ENCODE results near the gene TET2. TPM values are rescaled to one million over a fixed set of nuclear protein-coding genes. Genes with fewer than 3 reads are reported as not detected.

Gene TET2
- total RNA-seq, 3 donors from 2014 or later (not counting 1 experiment from before 2014, with no cell fraction given): 80.0 to 91.6 (median 82.8) TPM

GRCh38 chr4:105107095-105107856 is 39.4 kb upstream of the TET2 start:
- ATAC-seq (no peak), DNase-seq (no peak)
- Histone ChIP-seq H3K27me3 (ENCODE audit: control insufficient read depth, insufficient read depth, low read length) (no peaks in the 10 kb centered on the region), H3K9me3 (ENCODE audit: control insufficient read depth, insufficient read depth, low read length) (no peaks in the 10 kb centered on the region), H3K4me3 (ENCODE audit: low read length) (no peak overlapping the region), H3K4me1 (ENCODE audit: control insufficient read depth, insufficient read depth, low read length) (no peaks in the 10 kb centered on the region), H3K36me3 (ENCODE audit: control insufficient read depth, insufficient read depth, low read length) (no peaks in the 10 kb centered on the region), H3K27ac (ENCODE audit: low read length) (no peak overlapping the region)
- TF ChIP-seq, protein P1, sequence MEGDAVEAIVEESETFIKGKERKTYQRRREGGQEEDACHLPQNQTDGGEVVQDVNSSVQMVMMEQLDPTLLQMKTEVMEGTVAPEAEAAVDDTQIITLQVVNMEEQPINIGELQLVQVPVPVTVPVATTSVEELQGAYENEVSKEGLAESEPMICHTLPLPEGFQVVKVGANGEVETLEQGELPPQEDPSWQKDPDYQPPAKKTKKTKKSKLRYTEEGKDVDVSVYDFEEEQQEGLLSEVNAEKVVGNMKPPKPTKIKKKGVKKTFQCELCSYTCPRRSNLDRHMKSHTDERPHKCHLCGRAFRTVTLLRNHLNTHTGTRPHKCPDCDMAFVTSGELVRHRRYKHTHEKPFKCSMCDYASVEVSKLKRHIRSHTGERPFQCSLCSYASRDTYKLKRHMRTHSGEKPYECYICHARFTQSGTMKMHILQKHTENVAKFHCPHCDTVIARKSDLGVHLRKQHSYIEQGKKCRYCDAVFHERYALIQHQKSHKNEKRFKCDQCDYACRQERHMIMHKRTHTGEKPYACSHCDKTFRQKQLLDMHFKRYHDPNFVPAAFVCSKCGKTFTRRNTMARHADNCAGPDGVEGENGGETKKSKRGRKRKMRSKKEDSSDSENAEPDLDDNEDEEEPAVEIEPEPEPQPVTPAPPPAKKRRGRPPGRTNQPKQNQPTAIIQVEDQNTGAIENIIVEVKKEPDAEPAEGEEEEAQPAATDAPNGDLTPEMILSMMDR (IDR thresholded peaks at IDR 0.05): no peak
- no peak overlapping the region for H3K4me3 Mint-ChIP-seq
- H3K27me3 Mint-ChIP-seq (ENCODE audit: low read depth in 2 of 2): peaks cover 0 to 3% of the 10 kb centered on the region in 2 donors
- no peaks in the 10 kb centered on the region for H3K9me3 Mint-ChIP-seq
- no peaks in the 10 kb centered on the region for H3K4me1 Mint-ChIP-seq
- H3K36me3 Mint-ChIP-seq: no peaks in the 10 kb centered on the region
- H3K27ac Mint-ChIP-seq: no peak overlapping the region
- intact Hi-C loops (cut with micrococcal nuclease): no loop called here
- 82% methylated on average over 5 of the region's 5 CpGs for WGBS (ENCODE audit: insufficient coverage)

GRCh38 chr4:105108971-105109370 is 37.7 kb upstream of the TET2 start:
- intact Hi-C loops (cut with micrococcal nuclease): no loop called here
- no peaks in the 10 kb centered on the region for H3K27me3 Mint-ChIP-seq (ENCODE audit: low read depth in 2 of 2)
- Histone ChIP-seq H3K27ac (ENCODE audit: low read length) (no peak overlapping the region), H3K4me1 (ENCODE audit: control insufficient read depth, insufficient read depth, low read length) (no peaks in the 10 kb centered on the region), H3K27me3 (ENCODE audit: control insufficient read depth, insufficient read depth, low read length) (no peaks in the 10 kb centered on the region), H3K4me3 (ENCODE audit: low read length) (no peak overlapping the region), H3K36me3 (ENCODE audit: control insufficient read depth, insufficient read depth, low read length) (no peaks in the 10 kb centered on the region), H3K9me3 (ENCODE audit: control insufficient read depth, insufficient read depth, low read length) (no peaks in the 10 kb centered on the region)
- ATAC-seq: no peak
- peaks cover 0 to 5% of the 10 kb centered on the region in 2 donors for H3K4me1 Mint-ChIP-seq
- no peaks in the 10 kb centered on the region for H3K36me3 Mint-ChIP-seq
- H3K9me3 Mint-ChIP-seq: no peaks in the 10 kb centered on the region
- TF ChIP-seq, protein P1 (IDR thresholded peaks at IDR 0.05): no peak
- H3K4me3 Mint-ChIP-seq: no peak overlapping the region
- DNase-seq: no peak
- no peak overlapping the region for H3K27ac Mint-ChIP-seq

- no peak for ATAC-seq
- H3K4me3 Mint-ChIP-seq: no peak overlapping the region
- intact Hi-C loops (cut with micrococcal nuclease): no loop called here
- no peaks in the 10 kb centered on the region for H3K9me3 Mint-ChIP-seq
- H3K9me3 ChIP-seq (ENCODE audit: control insufficient read depth, insufficient read depth, low read length): no peaks in the 10 kb centered on the region
- no peak overlapping the region for H3K27ac Mint-ChIP-seq
- H3K27ac ChIP-seq (ENCODE audit: low read length): no peak overlapping the region
- no peak for DNase-seq
- no peaks in the 10 kb centered on the region for H3K27me3 Mint-ChIP-seq (ENCODE audit: low read depth in 2 of 2)
- no peak overlapping the region for H3K4me3 ChIP-seq (ENCODE audit: low read length)
- no CpG with 5 or more reads among the region's 1 CpG for WGBS (ENCODE audit: insufficient coverage)
- no peaks in the 10 kb centered on the region for H3K36me3 Mint-ChIP-seq
- TF ChIP-seq, protein P1 (IDR thresholded peaks at IDR 0.05): no peak
- no peaks in the 10 kb centered on the region for H3K36me3 ChIP-seq (ENCODE audit: control insufficient read depth, insufficient read depth, low read length)
- no peaks in the 10 kb centered on the region for H3K27me3 ChIP-seq (ENCODE audit: control insufficient read depth, insufficient read depth, low read length)
- peaks cover 0 to 5% of the 10 kb centered on the region in 2 donors for H3K4me1 Mint-ChIP-seq
- no peaks in the 10 kb centered on the region for H3K4me1 ChIP-seq (ENCODE audit: control insufficient read depth, insufficient read depth, low read length)
These were observed 34.4 kb upstream of the TET2 start for GRCh38 chr4:105112274-105112673.

GRCh38 chr4:105113800-105114199 is 32.9 kb upstream of the TET2 start:
- Mint-ChIP-seq H3K36me3 (no peaks in the 10 kb centered on the region), H3K27me3 (ENCODE audit: low read depth in 2 of 2) (no peaks in the 10 kb centered on the region), H3K4me1 (peaks cover 0 to 5% of the 10 kb centered on the region in 2 donors), H3K9me3 (no peaks in the 10 kb centered on the region), H3K27ac (no peak overlapping the region), H3K4me3 (no peak overlapping the region)
- Histone ChIP-seq H3K9me3 (ENCODE audit: control insufficient read depth, insufficient read depth, low read length) (no peaks in the 10 kb centered on the region), H3K36me3 (ENCODE audit: control insufficient read depth, insufficient read depth, low read length) (no peaks in the 10 kb centered on the region), H3K27me3 (ENCODE audit: control insufficient read depth, insufficient read depth, low read length) (no peaks in the 10 kb centered on the region), H3K27ac (ENCODE audit: low read length) (no peak overlapping the region), H3K4me1 (ENCODE audit: control insufficient read depth, insufficient read depth, low read length) (no peaks in the 10 kb centered on the region), H3K4me3 (ENCODE audit: low read length) (no peak overlapping the region)
- WGBS (ENCODE audit: insufficient coverage): 20% methylated on average over 1 of the region's 1 CpG
- ATAC-seq (peak in 1 of 3 donors; percentile 58), DNase-seq (no peak)
- intact Hi-C loops (cut with micrococcal nuclease): no loop called here
- TF ChIP-seq, protein P1 (IDR thresholded peaks at IDR 0.05): no peak
